H9 (cell line): ENCODE measurements around the gene FOXN1. TPM values are rescaled to one million over a fixed set of nuclear protein-coding genes. Genes with fewer than 3 reads are reported as not detected.

Experiments used
- DNase-seq: peaks from one replicate; pipeline ENCODE4 v3.0.0-alpha.2; 2017
- H2AFZ ChIP-seq: one replicate; pipeline ENCODE4 v1.6.1; 2013; ENCODE audit warnings: mild to moderate bottlenecking, low read length, control low read depth, moderate library complexity
- H2AK5ac ChIP-seq: 2 replicates; pipeline ENCODE4 v1.6.1; 2013; ENCODE audit warnings: low read length, control low read depth, mixed read lengths; ENCODE audit not compliant: insufficient read length
- H2BK120ac ChIP-seq: one replicate; pipeline ENCODE4 v1.6.1; 2013; ENCODE audit warnings: low read depth, mild to moderate bottlenecking, low read length, control low read depth, inconsistent platforms; ENCODE audit not compliant: poor library complexity, severe bottlenecking
- H2BK12ac ChIP-seq: 2 replicates; pipeline ENCODE4 v1.6.1; 2013; ENCODE audit warnings: low read length, control low read depth, mixed read lengths, low read depth; ENCODE audit not compliant: insufficient read length
- H2BK15ac ChIP-seq: 2 replicates; pipeline ENCODE4 v1.6.1; 2013; ENCODE audit warnings: low read depth, low read length, control low read depth
- H2BK20ac ChIP-seq: one replicate; pipeline ENCODE4 v1.6.1; 2013; ENCODE audit warnings: low read depth, mild to moderate bottlenecking, low read length, control low read depth, inconsistent platforms; ENCODE audit not compliant: poor library complexity, severe bottlenecking
- H2BK5ac ChIP-seq: 2 replicates; pipeline ENCODE4 v1.6.1; 2013; ENCODE audit warnings: low read length, control low read depth, mixed read lengths; ENCODE audit not compliant: insufficient read length
- H3K14ac ChIP-seq: 2 replicates; pipeline ENCODE4 v1.6.1; 2013; ENCODE audit warnings: low read length, control low read depth; ENCODE audit not compliant: insufficient read depth
- H3K18ac ChIP-seq: 2 replicates; pipeline ENCODE4 v1.6.1; 2013; ENCODE audit warnings: low read depth, mild to moderate bottlenecking, mixed read lengths, low read length, control low read depth; ENCODE audit not compliant: insufficient read length
- H3K23ac ChIP-seq: 2 replicates; pipeline ENCODE4 v1.6.1; 2013; ENCODE audit warnings: low read length, control low read depth, mixed read lengths, low read depth; ENCODE audit not compliant: insufficient read length
- H3K23me2 ChIP-seq: 2 replicates; pipeline ENCODE4 v1.6.1; 2013; ENCODE audit warnings: low read depth, mild to moderate bottlenecking, mixed read lengths, low read length, control low read depth; ENCODE audit not compliant: insufficient read length, poor library complexity, severe bottlenecking
- H3K27ac ChIP-seq: 2 replicates; pipeline ENCODE4 v1.5.1; 2013; ENCODE audit warnings: low read length, control low read depth, mixed read lengths, low read depth; ENCODE audit not compliant: insufficient read length
- H3K27me3 ChIP-seq: 2 replicates; pipeline ENCODE4 v1.6.1; 2013; ENCODE audit warnings: low read length, control low read depth, inconsistent platforms; ENCODE audit not compliant: insufficient read depth
- H3K4ac ChIP-seq: 2 replicates; pipeline ENCODE4 v1.6.1; 2013; ENCODE audit warnings: low read depth, mild to moderate bottlenecking, control low read depth, inconsistent platforms, low read length, moderate library complexity
- H3K4me1 ChIP-seq: 2 replicates; pipeline ENCODE4 v1.6.1; 2013; ENCODE audit warnings: low read length, control low read depth, inconsistent platforms; ENCODE audit not compliant: insufficient read depth
- H3K4me2 ChIP-seq: 2 replicates; pipeline ENCODE4 v1.6.1; 2013; ENCODE audit warnings: low read length, control low read depth, mixed read lengths; ENCODE audit not compliant: insufficient read length, insufficient read depth
- H3K56ac ChIP-seq: 2 replicates; pipeline ENCODE4 v1.6.1; 2013; ENCODE audit warnings: low read depth, mild to moderate bottlenecking, mixed read lengths, low read length, control low read depth; ENCODE audit not compliant: insufficient read length
- H3K79me1 ChIP-seq: 2 replicates; pipeline ENCODE4 v1.6.1; 2013; ENCODE audit warnings: low read depth, mild to moderate bottlenecking, moderate library complexity, low read length, control low read depth, inconsistent platforms; ENCODE audit not compliant: insufficient read depth, poor library complexity, severe bottlenecking
- H3K79me2 ChIP-seq: 2 replicates; pipeline ENCODE4 v1.6.1; 2013; ENCODE audit warnings: low read length, control low read depth, inconsistent platforms; ENCODE audit not compliant: insufficient read depth
- H3K9ac ChIP-seq: 2 replicates; pipeline ENCODE4 v1.6.1; 2013; ENCODE audit warnings: low read length, control low read depth, mixed read lengths; ENCODE audit not compliant: insufficient read length; ENCODE audit errors: extremely low read depth
- H3K9me3 ChIP-seq: one replicate; pipeline ENCODE4 v1.6.1; 2013; ENCODE audit warnings: low read depth, low read length, inconsistent platforms; ENCODE audit not compliant: control insufficient read depth
- H3T11ph ChIP-seq: one replicate; pipeline ENCODE4 v1.6.1; 2013; ENCODE audit warnings: mild to moderate bottlenecking, low read length, control low read depth, inconsistent platforms
- H4K20me1 ChIP-seq: one replicate; pipeline ENCODE4 v1.6.1; 2013; ENCODE audit not compliant: control insufficient read depth, insufficient read length, insufficient read depth
- H4K5ac ChIP-seq: 2 replicates; pipeline ENCODE4 v1.6.1; 2013; ENCODE audit warnings: low read depth, mild to moderate bottlenecking, mixed read lengths, low read length, control low read depth; ENCODE audit not compliant: insufficient read length
- H4K8ac ChIP-seq: replicated peaks from 2 replicates; pipeline ENCODE4 v1.6.1; 2013; ENCODE audit warnings: low read length, control low read depth, mixed read lengths, low read depth; ENCODE audit not compliant: insufficient read length
- H4K91ac ChIP-seq: 2 replicates; pipeline ENCODE4 v1.6.1; 2013; ENCODE audit warnings: low read depth, mild to moderate bottlenecking, moderate library complexity, mixed read lengths, low read length, control low read depth; ENCODE audit not compliant: insufficient read length
- H3K27ac Mint-ChIP-seq, 3 experiments: 2 replicates in 2 of 3; 3 replicates in 1 of 3; pipeline ENCODE4 v1.8.0; 2020 to 2021; ENCODE audit warnings: mixed read lengths in 3 of 3, mild to moderate bottlenecking in 1 of 3, moderate library complexity in 1 of 3
- H3K27me3 Mint-ChIP-seq: 2 replicates; pipeline ENCODE4 v1.8.0; 2021; ENCODE audit warnings: low read depth, mild to moderate bottlenecking, moderate library complexity, mixed read lengths
- H3K36me3 Mint-ChIP-seq, 3 experiments: 2 replicates in 2 of 3; 3 replicates in 1 of 3; pipeline ENCODE4 v1.8.0; 2020 to 2021; ENCODE audit warnings: low read depth in 3 of 3, mixed read lengths in 3 of 3; ENCODE audit not compliant: insufficient read depth in 1 of 3
- H3K4me1 Mint-ChIP-seq, 2 experiments: 2 replicates each; pipeline ENCODE4 v1.8.0; 2020; ENCODE audit warnings: mixed read lengths in 2 of 2
- H3K4me3 Mint-ChIP-seq, 2 experiments: 2 replicates in 1 of 2; 3 replicates in 1 of 2; pipeline ENCODE4 v1.8.0; 2020 to 2021; ENCODE audit warnings: mild to moderate bottlenecking in 2 of 2, mixed read lengths in 2 of 2, moderate library complexity in 1 of 2
- H3K9me3 Mint-ChIP-seq, 2 experiments: 2 replicates in 1 of 2; 3 replicates in 1 of 2; pipeline ENCODE4 v1.8.0; 2020; ENCODE audit warnings: mild to moderate bottlenecking in 2 of 2, mixed read lengths in 2 of 2, moderate library complexity in 1 of 2
- CTCF ChIP-seq: fragments of 200-600 bp; sonication (generic); conservative IDR thresholded peaks from 3 replicates; pipeline ENCODE4 v1.8.0; 2021; ENCODE audit warnings: antibody characterized with exemption, mild to moderate bottlenecking
- WGBS: extraction: QIAGEN DNeasy Blood & Tissue Kit; methylation state at CpG from one replicate; pipeline ENCODE4 v1.1.7; 2013; ENCODE audit warnings: missing lambda C conversion rate, low lambda C conversion rate, mixed read lengths; ENCODE audit not compliant: insufficient read length; ENCODE audit errors: extremely low coverage; 5-methylcytosine and 5-hydroxymethylcytosine counted together
- total RNA-seq: library from RNA; stranded (reverse); gene quantifications from 2 replicates; pipeline ENCODE4 v1.2.1, GENCODE V29; 2021

Gene FOXN1
- total RNA-seq, 1 experiment from 2014 or later: not detected

GRCh38 chr17:28477928-28478327 is 28.2 kb upstream of the FOXN1 start:
- no CpG with 5 or more reads among the region's 7 CpGs for WGBS
- no peak for DNase-seq
- Histone ChIP-seq H3K9ac (no peak overlapping the region), H3K79me1 (no peaks in the 10 kb centered on the region), H2BK15ac (no peak overlapping the region), H2AK5ac (no peak overlapping the region), H4K8ac (no peak overlapping the region), H3K4ac (no peak overlapping the region), H3T11ph (no peak overlapping the region), H2BK120ac (no peak overlapping the region), H3K79me2 (no peaks in the 10 kb centered on the region), H3K23me2 (no peaks in the 10 kb centered on the region), H4K20me1 (no peaks in the 10 kb centered on the region), H4K5ac (no peak overlapping the region), H3K18ac (no peak overlapping the region), H3K56ac (no peak overlapping the region), H3K4me2 (no peak overlapping the region), H3K4me1 (no peaks in the 10 kb centered on the region; the same call in 1 of the 2 replicates), H2BK5ac (no peak overlapping the region), H2BK20ac (no peak overlapping the region), H3K14ac (no peak overlapping the region), H4K91ac (no peak overlapping the region), H3K27ac (no peak overlapping the region), H3K27me3 (no peaks in the 10 kb centered on the region; the same call in 1 of the 2 replicates), H2AFZ (no peak overlapping the region), H3K23ac (no peak overlapping the region), H2BK12ac (no peak overlapping the region), H3K9me3 (no peaks in the 10 kb centered on the region)
- Mint-ChIP-seq H3K4me3 (no peak overlapping the region), H3K27me3 (peaks cover 9% of the 10 kb centered on the region), H3K9me3 (no peaks in the 10 kb centered on the region), H3K4me1 (peaks cover 15 to 25% of the 10 kb centered on the region in 2 experiments), H3K27ac (no peak overlapping the region), H3K36me3 (no peaks in the 10 kb centered on the region)
- TF ChIP-seq CTCF: no peak
